Cardiac fibroblast (primary cell): ENCODE measurements around the gene TM2D1.
"Not testable (repeated sequence)": the region's sequence is repeated elsewhere in the genome, so short reads cannot be mapped to it uniquely, and the experiment has no call there.

Source experiments
- DNase-seq, 2 donors: peaks; one replicate each; pipeline versions ENCODE4 v3.0.0 to v3.0.0-alpha.2; 2010; ENCODE audit warnings: low read depth in 2 of 2
- H3K4me3 ChIP-seq, 2 donors: replicated peaks in 1 of 2; 1 replicate in 1 of 2; 2 replicates in 1 of 2; pipeline ENCODE4 v1.5.1; 2011; ENCODE audit warnings: low read depth in 2 of 2, low read length in 2 of 2, mild to moderate bottlenecking in 2 of 2, moderate library complexity in 1 of 2
- CTCF ChIP-seq: IDR thresholded peaks from one replicate; pipeline ENCODE4 v1.5.1; 2011; ENCODE audit warnings: low read depth, mild to moderate bottlenecking, low read length, inconsistent platforms

The TM2D1 gene

GRCh38 chr1:61742620-61743430 is 17.9 kb upstream of the TM2D1 start:
- DNase-seq = peak; percentile 38 to 59
- peak overlapping the region; percentile 65 to 69 for H3K4me3 ChIP-seq
- no peak for TF ChIP-seq CTCF

- TF ChIP-seq CTCF = no peak
- peak within 1 kb of the TSS; percentile 65 to 69 for H3K4me3 ChIP-seq
- DNase-seq = peak in 1 of 2 donors; percentile 22
These were observed 17.0 kb upstream of the TM2D1 start, which contains the start of gene PATJ for GRCh38 chr1:61741711-61742619. Gene PATJ (plus strand): TSS chr1:61742480. CDS start chr1:61762893, 20,413 bp downstream.

- no peak for TF ChIP-seq CTCF
- no peak overlapping the region for H3K4me3 ChIP-seq
- DNase-seq = no peak
These were observed 16.1 kb upstream of the TM2D1 start for GRCh38 chr1:61740751-61741700.

- no peak for TF ChIP-seq CTCF
- no peak overlapping the region for H3K4me3 ChIP-seq
- DNase-seq = no peak
These were observed 7.8 kb upstream of the TM2D1 start for GRCh38 chr1:61732726-61733125.

- DNase-seq = not testable (repeated sequence)
These were observed 5.7 kb upstream of the TM2D1 start for GRCh38 chr1:61730679-61731078.

GRCh38 chr1:61727544-61727943 is 2.6 kb upstream of the TM2D1 start:
- TF ChIP-seq CTCF = no peak
- DNase-seq = no peak
- H3K4me3 ChIP-seq = no peak overlapping the region

More at GRCh38 chr1:61730679-61731078, 5.7 kb upstream of the TM2D1 start:
- H3K4me3 ChIP-seq = not testable (repeated sequence)
